HG02943 (cell line): ENCODE measurements around the gene C19orf73.
"Not testable (repeated sequence)": the region's sequence is repeated elsewhere in the genome, so short reads cannot be mapped to it uniquely, and the experiment has no call there.

ENCODE experiments used
- ATAC-seq: cut with Tn5 transposase; IDR thresholded peaks from one replicate; pipeline ENCODE4 v1.9.1; 2021; ENCODE audit warnings: mild to moderate bottlenecking, low read depth, moderate library complexity; ENCODE audit not compliant: unreplicated experiment

Gene C19orf73

DNA sequence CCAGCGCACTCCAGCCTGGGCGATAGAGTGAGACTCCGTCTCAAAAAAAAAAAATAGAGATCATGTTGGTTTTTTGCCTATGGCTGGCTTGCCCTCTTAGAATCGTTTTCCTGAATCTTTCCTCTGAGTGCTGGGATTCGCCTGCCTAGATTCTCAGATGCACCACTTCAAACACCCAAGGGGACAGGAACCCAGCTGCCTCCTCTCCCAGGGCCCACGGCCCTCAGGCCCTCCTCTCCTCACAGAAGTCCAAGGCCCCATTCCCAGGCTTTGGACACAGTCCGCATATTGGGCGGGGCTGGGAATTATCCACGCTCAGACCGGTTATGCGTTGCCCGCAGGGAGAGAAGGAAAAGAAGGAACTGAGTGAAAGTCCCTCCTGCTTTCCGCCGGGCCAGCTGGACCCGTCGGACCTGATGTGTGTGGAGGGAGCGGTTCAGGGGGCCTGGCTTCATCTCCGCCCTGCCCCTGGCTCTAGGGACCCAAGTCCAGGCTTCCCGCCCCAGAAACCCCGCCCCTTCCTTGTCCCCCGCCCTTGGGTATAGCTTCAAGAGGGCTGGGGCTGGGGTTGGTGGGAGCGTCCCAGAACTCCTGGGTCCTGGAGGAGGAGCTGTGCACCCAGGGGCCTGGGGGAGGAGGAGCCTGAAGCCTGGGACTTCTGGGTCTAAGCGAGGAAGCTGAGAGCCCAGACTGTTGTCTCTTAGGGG lies 6.2 kb upstream of the C19orf73 start:
- no peak for ATAC-seq

DNA sequence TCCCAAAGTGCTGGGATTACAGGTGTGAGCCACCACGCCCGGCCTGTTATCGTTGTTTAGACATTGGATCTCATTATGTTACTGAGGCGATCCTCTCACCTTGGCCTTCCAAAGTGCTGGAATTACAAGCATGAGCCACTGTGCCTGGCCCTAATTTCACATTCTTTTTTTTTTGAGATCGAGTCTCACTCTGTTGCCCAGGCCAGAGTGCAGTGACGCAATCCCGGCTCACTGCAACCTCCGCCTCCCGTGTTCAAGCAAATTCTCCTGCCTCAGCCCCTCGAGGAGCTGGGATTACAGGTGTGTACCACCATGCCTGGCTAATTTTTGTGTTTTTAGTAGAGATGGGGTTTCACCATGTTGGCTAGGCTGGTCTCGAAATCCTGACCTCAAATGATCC lies 4.3 kb upstream of the C19orf73 start:
- not testable (repeated sequence) for ATAC-seq

DNA sequence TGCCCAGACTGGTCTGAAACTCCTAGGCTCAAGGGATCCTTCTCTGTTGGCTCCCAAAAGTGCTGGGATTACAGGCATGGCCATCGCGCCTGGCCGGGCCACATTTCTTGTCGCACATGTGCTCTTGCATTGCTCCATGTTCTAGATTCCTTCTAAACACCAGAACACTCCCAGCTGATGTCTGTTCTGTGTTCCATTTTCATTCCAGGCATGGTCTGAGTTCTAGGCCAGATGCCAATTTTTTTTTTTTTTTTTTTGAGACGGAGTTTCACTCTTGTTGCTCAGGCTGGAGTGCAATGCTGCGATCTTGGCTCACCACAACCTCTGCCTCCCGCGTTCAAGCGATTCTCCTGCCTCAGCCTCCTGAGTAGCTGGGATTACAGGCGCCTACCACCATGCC lies 2.9 kb upstream of the C19orf73 start:
- ATAC-seq = not testable (repeated sequence)

DNA sequence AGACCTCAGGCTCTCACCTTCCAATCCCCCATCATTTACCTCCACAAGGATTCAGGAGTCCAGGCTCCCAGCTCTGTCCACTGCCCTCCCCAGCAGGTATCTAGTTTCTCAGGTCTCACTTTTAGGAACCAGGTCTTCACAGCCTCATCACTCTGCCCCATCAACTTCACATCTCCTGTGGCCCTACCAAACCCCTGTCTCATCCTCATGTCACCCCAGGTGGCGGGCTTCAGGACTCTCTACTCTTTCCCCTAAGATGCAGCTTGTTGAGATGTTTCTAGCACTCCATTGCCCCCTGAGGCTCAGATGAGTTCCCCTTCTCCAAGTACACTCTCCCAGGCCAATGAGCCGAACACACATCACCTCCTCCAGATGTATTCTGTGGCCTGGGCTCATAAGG lies 1.9 kb upstream of the C19orf73 start:
- ATAC-seq = no peak

DNA sequence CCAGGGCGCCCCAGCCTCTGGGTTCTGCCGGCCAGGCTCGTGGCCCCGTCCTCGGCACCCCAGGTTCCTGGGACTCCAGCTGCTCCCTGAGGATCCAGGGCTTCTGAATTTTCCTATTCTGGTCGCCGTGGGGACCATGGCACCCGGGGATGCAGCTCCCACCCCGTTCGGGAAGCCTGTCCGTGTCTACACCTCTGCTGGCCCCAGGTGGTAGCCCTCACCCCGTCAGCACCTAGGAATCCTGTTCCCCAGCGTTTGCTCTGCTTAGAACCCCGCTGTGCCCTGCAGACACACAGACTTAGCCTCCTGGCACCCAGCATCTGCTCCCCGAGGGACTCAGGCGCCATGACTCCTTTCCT lies 1.4 kb upstream of the C19orf73 start:
- ATAC-seq = no peak

DNA sequence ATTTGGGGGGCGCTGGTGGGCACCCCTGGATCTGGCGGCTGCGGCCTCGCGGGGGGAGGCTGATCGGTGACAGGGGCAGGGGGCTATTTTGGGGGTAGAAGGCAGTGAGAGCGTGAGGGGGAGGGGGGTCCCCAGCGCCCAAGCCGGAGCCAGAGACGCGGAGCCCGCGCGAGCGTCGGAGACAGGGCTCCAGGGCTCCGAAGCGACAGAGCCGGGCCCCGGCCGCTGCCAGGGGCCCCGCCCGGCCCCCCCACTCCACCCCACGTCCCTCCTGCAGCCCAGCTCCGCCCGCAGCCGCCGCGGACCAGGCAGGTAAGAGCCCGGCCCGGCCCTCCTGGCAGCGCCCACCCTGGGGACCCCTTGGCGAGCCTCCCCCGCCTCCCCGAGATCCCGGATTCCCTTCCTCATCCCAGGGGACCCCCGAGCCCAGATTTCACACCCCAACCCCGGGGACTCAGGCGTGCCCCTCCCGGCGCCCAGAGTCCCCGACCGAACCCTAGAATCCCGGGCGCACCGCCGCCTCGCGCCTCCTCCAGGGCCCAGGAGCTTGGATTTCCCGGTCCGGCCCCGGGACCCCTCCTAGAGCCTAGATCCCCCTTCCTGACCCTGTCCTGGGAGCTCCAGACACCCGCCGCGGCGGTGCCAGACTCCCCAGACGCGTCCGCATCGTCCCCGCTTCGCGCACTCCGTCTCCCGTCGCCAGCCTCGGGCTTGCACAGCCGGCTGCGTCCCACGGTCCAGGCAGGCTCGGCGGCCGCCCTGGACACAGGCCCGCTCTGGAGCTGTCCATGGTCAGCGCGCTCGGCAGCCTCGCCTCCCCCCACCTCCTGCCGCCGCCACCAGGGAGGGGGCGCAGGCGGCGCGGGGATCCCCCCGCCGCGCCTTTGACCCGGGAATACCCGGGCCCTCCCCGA lies 725 bp upstream of the C19orf73 start, which contains the start of gene PPFIA3:
TSS of gene PPFIA3 (plus strand) at position 134 of the 914 bp plus-strand sequence. CDS start 8,330 bp downstream, outside the sequence.
- no peak for ATAC-seq

DNA sequence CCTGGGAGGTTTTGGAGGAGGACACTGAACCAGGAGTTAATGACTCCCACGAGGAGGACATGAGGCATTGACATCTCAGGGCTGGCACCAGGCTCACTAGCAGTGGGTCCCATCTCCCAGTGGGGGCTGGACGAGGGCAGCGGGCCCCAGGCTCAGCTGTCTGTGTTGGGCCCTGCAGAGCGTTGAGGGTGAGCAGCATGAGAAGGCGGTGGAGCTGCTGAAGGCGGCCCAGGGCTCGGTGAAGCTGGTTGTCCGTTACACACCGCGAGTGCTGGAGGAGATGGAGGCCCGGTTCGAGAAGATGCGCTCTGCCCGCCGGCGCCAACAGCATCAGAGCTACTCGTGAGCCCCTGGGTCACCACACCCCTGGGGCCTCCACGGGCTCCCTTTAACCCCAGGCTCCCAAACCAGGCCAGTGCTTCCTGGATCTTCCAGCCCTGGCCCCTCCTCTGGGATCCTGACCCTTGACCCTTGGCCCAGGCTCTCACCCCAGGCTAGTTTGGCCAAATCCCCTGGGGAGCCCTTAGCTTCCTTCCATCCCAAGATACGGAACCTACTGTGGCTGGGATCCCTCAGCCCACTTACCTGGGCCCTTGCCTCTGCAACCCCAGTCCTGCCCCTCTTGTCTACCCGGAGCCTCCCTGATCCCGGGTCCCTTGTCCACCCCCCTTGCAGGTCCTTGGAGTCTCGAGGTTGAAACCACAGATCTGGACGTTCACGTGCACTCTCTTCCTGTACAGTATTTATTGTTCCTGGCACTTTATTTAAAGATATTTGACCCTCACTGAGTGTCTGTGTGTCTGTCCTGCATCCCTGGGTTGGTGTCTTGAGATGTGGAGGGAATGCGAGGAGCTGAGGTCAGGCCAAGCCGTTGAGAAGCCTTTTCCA lies 1.0 kb downstream of the C19orf73 start:
- no peak for ATAC-seq

DNA sequence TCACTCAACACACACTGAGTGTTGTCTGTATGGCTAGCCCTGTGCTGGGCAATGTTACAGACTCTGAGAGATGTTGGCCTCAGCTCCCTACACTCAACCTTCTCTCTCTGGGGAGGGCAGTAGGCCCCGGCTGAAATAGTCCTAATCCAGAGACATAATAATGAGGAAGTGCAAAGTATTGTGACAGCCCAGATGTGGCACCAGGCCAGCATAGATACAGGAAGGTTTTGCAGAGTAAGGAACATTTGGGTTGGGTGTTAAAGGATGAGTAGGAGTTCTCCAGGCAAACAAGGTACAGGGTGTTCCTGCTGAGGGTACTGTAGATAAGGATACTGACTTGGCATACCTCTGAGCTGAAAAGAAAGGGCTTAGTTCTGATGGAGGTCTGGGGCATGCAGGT lies 2.4 kb downstream of the C19orf73 start:
- no peak for ATAC-seq

DNA sequence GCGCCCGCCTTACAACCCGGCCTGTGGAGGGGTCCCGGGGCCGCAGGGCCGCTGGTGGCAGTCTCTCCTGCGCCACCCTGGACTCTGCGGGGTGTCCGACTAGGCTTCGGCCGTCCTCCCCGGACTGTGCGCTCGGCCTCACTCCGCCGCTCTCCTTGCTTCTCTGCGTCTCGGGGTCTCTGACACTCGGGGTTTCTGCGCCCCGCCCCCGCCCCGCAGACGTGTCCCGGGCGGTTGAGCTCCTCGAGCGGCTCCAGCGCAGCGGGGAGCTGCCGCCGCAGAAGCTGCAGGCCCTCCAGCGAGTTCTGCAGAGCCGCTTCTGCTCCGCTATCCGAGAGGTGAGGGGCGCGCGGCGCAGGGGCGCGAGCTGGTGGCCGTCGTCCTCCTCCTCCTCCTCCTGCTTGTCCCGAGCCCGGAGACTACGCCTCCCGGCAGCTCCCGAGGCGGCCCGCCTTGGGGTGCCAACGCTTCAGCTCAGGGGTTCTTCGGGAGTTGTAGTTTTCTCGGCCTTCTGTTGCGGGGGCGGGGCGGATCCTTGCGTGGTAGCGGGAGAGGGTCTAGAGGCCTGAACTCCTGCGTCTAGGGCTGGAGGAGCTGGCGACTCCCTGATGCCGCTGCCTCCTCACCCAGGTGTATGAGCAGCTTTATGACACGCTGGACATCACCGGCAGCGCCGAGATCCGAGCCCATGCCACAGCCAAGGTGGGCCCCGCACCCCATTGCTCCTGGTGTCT lies 4.1 kb downstream of the C19orf73 start:
- no peak for ATAC-seq

DNA sequence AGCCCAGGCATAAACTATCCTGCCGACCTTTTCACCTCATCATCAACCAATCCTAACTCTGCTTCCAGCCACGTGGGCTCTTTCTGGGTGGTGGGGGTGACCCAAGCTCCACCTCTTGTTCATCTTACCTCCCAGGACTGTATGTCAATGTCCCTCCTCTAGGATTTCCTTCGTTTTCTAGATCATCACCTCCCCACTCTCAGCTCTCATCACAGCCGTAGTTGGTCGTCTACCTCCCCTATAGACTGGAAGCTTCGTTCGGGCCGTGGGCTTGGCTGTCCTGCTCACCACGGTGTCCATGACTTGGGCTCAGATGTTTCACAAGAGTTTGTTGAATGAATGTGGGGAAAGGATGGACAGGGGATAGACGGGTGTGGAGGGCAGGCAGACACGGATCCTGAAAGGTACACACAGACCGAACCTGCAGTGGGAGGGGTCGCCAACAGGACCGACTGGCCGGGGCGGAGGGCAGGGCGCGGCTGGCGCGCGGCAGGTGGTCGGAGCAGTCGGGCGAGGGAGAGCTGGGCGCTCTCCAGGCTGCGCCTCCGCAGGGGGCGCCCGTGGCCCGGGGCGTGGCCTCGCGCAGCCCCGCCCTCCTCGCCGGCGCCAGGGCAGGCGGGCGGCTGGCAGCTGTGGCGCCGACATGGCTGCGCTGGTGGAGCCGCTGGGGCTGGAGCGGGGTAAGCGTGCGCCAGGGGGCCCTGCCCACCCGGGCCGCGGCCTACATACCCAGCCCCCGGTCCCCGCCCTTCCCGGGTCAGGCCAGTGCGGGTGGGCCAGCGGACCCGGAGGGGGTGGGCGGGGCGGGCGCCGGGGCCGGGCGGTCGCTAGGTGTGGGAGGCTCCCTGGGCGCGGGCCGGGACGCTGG lies 4.9 kb downstream of the C19orf73 start, which contains the start of gene LIN7B:
TSS of gene LIN7B (plus strand) at position 609 of the 868 bp plus-strand sequence. CDS start at position 644, 35 bp downstream.
- no peak for ATAC-seq

DNA sequence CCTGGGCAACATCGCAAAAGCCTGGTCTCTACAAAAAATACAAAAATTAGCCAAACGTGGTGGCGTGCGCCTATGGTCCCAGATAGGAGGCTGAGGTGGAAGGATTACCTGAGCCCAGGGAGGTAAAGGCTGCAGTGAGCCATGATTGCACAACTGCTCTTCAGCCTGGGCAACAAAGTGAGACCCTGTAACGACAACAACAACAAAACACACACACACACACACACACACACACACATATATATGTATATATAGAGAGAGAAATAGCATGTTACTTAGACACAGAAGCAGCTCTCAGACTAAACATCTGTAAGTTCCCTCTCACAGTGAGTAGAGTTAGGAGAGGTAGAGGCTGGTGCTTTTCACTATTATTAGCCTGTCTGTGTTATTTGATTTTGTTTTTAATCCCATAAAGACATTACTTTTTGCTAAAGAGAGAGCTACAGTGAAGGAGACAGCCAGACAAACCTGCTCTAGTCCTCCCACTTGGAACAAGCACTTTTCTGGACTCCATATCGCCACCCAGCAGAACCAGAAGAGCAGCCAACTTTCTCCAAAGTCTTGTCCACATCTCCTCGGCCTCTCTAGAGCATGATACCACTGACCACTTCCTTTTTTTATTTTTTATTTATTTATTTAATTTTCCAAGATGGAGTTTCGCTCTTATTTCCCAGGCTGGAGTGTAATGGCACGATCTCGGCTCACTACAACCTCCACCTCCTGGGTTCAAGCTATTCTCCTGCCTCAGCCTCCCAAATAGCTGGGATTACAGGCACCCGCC lies 7.5 kb downstream of the C19orf73 start:
- no peak for ATAC-seq

DNA sequence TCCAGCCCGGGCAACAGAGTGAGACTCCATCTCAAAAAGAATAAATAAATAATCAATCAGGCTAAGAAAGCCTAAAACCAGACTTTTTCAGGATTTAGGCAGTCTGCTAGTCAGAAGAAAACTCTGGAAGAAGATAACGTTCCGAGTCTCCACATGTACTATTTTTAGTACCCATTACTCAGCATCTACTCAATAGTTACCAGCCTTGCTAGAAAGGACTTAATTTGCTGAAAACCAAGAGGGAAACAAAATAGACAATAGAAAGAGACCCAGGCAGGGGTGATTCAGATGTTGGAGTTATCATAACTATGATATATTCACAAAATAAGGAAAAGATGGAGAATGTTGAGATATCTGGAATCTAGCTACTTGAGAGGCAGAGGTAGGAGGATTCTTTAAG lies 8.4 kb downstream of the C19orf73 start:
- ATAC-seq = no peak

DNA sequence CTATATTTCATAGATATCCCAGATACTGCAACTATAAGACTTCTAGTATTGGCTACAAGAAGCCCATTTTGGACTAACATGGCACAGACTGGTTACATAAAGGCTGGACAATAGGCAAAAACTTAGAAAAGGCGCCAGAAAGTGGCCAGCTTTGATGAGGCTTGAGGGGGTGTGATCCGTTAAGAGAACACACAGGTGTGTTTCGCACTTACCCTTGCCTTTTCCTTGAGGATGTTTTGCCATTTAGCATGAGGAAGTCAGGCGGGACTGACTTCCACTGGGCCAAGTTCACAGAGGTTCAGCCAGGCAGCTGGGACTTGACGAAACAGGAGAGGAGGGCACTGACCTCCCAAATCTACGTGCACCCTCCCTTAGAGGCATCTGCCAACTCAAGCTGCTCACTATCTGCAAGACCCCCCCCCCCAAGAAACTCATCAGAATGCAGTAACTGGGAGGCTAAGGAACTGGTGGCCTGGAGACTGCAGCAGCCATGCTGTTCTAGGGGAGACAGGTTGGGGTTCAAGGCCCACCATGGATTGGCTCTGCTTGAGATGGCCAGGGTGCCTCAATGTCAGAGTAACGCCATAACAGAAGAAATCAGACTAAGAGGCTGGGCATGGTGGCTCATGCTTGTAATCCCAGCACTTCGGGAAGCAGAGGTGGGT lies 9.2 kb downstream of the C19orf73 start:
- ATAC-seq = no peak

DNA sequence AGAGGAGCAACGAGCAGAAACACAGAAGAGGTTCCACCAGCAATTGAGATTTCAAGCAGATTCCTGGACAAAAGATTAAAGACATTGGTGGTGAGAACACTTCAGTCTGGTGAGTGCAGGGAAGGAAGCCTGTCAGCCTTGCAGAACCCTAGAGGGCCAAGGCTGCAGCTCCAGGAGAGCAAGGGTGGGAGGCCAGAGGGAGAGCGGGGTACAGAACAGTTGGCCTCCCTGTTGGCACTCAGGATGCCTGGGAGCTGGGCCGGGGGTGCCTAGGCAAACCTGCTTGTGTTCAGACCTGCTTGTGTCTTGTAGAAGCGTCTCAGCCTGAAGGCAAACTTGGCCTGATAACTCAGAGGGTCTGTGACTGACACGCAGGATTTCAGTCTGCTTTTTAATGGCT lies 9.9 kb downstream of the C19orf73 start:
- no peak for ATAC-seq

DNA sequence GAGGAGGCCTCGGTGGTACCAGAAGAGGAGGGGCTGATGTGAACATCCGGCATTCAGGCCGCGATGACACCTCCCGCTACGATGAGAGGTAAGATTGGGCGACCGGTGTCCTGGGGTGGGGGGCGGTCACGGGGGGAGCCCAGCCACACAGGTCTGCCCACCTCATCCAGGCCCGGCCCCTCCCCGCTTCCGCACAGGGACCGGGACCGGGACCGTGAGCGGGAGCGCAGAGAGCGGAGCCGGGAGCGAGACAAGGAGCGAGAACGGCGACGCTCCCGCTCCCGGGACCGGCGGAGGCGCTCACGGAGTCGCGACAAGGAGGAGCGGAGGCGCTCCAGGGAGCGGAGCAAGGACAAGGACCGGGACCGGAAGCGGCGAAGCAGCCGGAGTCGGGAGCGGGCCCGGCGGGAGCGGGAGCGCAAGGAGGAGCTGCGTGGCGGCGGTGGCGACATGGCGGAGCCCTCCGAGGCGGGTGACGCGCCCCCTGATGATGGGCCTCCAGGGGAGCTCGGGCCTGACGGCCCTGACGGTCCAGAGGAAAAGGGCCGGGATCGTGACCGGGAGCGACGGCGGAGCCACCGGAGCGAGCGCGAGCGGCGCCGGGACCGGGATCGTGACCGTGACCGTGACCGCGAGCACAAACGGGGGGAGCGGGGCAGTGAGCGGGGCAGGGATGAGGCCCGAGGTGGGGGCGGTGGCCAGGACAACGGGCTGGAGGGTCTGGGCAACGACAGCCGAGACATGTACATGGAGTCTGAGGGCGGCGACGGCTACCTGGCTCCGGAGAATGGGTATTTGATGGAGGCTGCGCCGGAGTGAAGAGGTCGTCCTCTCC lies 11.1 kb downstream of the C19orf73 start:
- no peak for ATAC-seq

DNA sequence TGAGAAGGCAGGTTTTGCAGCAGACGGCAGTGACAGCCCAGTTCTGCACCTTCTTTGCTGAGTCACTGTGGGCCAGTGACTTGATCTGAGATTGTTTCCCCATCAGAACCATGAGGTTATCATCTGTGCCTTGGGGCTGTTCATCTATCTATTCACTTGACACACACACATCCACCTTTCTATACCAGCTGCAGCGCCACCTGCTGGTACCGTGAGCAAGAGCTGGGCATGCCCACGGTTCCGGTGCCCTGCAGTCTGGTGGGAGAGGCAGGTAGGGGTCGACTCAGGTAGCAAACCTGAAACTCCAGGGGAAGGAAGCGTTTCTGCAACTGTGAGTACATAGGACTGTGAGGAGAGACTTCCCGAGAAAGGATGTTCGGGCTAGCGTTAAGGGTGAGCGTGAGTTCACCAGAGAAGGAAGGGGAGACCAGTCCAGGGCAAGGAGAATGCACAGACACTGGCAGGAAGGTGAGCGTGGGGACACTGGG lies 12.3 kb downstream of the C19orf73 start:
- ATAC-seq = no peak
